Activated T-cell treated with anti-CD3 and anti-CD28 coated beads, Interleukin-2, amount 50 U/mL, for 4 hours (primary cell): ENCODE data around the gene SDF2. TPM values are rescaled to one million over a fixed set of nuclear protein-coding genes. Genes with fewer than 3 reads are reported as not detected.

ENCODE experiments used
- ATAC-seq, 2 donors: fragments of 200-7000 bp; cut with Tn5 transposase; one replicate each; pipeline ENCODE4 v1.10.0; 2021
- DNase-seq: peaks from one replicate; pipeline ENCODE4 v3.0.0-alpha.2; 2020
- H3K27me3 Mint-ChIP-seq: one replicate; pipeline ENCODE4 v1.8.0; 2021; ENCODE audit warnings: low read depth, mixed read lengths
- H3K36me3 Mint-ChIP-seq: one replicate; pipeline ENCODE4 v1.8.0; 2022; ENCODE audit warnings: mixed read lengths; ENCODE audit not compliant: insufficient read depth
- H3K4me1 Mint-ChIP-seq: one replicate; pipeline ENCODE4 v1.8.0; 2021; ENCODE audit warnings: low read depth, mixed read lengths
- H3K4me3 Mint-ChIP-seq: one replicate; pipeline ENCODE4 v1.8.0; 2021; ENCODE audit warnings: mild to moderate bottlenecking, moderate library complexity, mixed read lengths
- H3K9me3 Mint-ChIP-seq: one replicate; pipeline ENCODE4 v1.8.0; 2021; ENCODE audit warnings: mixed read lengths
- total RNA-seq, 3 donors: library from RNA; stranded (reverse); gene quantifications; one replicate each; pipeline ENCODE4 v1.2.1, GENCODE V29; 2021

SDF2 gene
- total RNA-seq, 3 donors from 2014 or later, result 42.8 to 46.6 (median 45.4) TPM

DNA sequence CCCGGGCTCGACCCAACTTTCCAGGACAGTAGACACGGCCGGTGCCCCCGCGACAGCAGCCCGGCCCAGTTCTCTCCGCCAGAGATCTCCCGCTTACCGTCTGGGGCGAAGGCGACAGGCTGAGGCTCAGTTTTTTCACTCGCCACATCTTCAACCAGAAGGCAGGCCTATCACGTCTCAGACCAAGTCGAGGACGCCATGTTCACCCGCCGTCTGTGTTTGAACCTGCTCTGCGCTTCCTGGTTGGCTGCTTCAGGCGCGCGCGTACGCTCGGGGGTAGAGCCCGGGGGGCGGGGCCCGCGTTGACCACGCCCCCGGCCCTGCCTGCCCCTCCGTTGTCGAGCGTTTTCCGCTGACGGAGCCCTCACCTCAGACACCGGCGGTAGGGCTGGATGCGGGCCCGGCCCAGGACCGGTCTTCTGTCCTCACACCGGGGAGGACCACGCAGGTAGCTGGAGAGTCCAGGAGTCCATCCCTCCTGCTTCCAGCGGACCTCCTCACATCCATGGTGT, 62.9 kb downstream of the SDF2 start, which contains the start of gene SPAG5:
Gene SPAG5, minus strand, starts transcription at position 227 of the 512 bp plus-strand sequence. Its CDS starts 79 bp downstream, at position 148.
- H3K4me3 Mint-ChIP-seq, result peak within 1 kb of the TSS; percentile 84
- DNase-seq (peak; percentile 93), ATAC-seq (peak; percentile 93 to 95)
- no peaks in the 10 kb centered on the region for H3K36me3 Mint-ChIP-seq
- H3K9me3 Mint-ChIP-seq, result no peaks in the 10 kb centered on the region
- H3K4me1 Mint-ChIP-seq, result peaks cover 21% of the 10 kb centered on the region
- no peaks in the 10 kb centered on the region for H3K27me3 Mint-ChIP-seq

GRCh38 chr17:28598389-28598788, 63.3 kb downstream of the SDF2 start:
- ATAC-seq (no peak), DNase-seq (no peak)
- Mint-ChIP-seq H3K36me3 (no peaks in the 10 kb centered on the region), H3K4me3 (peak overlapping the region; percentile 84), H3K4me1 (peaks cover 21% of the 10 kb centered on the region), H3K27me3 (no peaks in the 10 kb centered on the region), H3K9me3 (no peaks in the 10 kb centered on the region)

Other genes with a start within 250 kb of the SDF2 start
- gene SLC13A2, start 188.3 kb downstream of the SDF2 start, total RNA-seq, result not detected
- not detected for gene FOXN1, start 155.6 kb downstream of the SDF2 start, total RNA-seq
- gene UNC119, start 109.3 kb downstream of the SDF2 start, total RNA-seq, result 10 to 100 TPM; 21.7 to 26.0 (median 21.8) TPM
- gene PIGS, start 90.4 kb downstream of the SDF2 start, total RNA-seq, result 10 to 100 TPM; 47.0 to 49.9 (median 48.3) TPM
- gene ALDOC, start 85.0 kb downstream of the SDF2 start, total RNA-seq, result 10 to 100 TPM; 12.4 to 18.4 (median 16.5) TPM
- 10 to 100 TPM; 23.8 to 30.4 (median 30.1) TPM for gene SPAG5, start 62.9 kb downstream of the SDF2 start, total RNA-seq
- gene RSKR, start 47.7 kb downstream of the SDF2 start, total RNA-seq, result 10 to 100 TPM; 24.6 to 25.3 (median 24.7) TPM
- 100 to 1,000 TPM; 167 to 201 (median 183) TPM for gene BLTP2, start 16.7 kb downstream of the SDF2 start, total RNA-seq
- gene SUPT6H, start 299 bp upstream of the SDF2 start, total RNA-seq, result 100 to 1,000 TPM in 1 of 3 donors, 10 to 100 TPM in 2; 88.5 to 105 (median 98.3) TPM
- gene PROCA1, start 50.0 kb upstream of the SDF2 start, total RNA-seq, result 1 to 10 TPM in 2 of 3 donors, under 1 TPM in 1; 0.83 to 1.2 (median 1.1) TPM
- 100 to 1,000 TPM in 1 of 3 donors, 10 to 100 TPM in 2; 11.3 to 100 (median 14.1) TPM for gene RAB34, start 56.0 kb upstream of the SDF2 start, total RNA-seq
- 1,000 to 10,000 TPM; 2,218 to 2,392 (median 2,312) TPM for gene RPL23A, start 58.1 kb upstream of the SDF2 start, total RNA-seq
- 10 to 100 TPM; 20.8 to 28.5 (median 23.8) TPM for gene TLCD1, start 64.3 kb upstream of the SDF2 start, total RNA-seq
- 1 to 10 TPM; 5.8 to 7.7 (median 7.6) TPM for gene NEK8, start 66.9 kb upstream of the SDF2 start, total RNA-seq
- gene TRAF4, start 82.1 kb upstream of the SDF2 start, total RNA-seq, result 100 to 1,000 TPM; 221 to 247 (median 229) TPM
- 10 to 100 TPM; 23.5 to 26.4 (median 24.9) TPM for gene FAM222B, start 180.9 kb upstream of the SDF2 start, total RNA-seq
- 10 to 100 TPM; 79.8 to 81.3 (median 80.8) TPM for gene ERAL1, start 193.1 kb upstream of the SDF2 start, total RNA-seq
- 10 to 100 TPM; 48.3 to 62.9 (median 59.3) TPM for gene FLOT2, start 235.8 kb upstream of the SDF2 start, total RNA-seq
- gene DHRS13, start 241.2 kb upstream of the SDF2 start, total RNA-seq, result 10 to 100 TPM; 20.7 to 24.5 (median 21.8) TPM